ENCODE data around the gene PGPEP1.
"Not testable (repeated sequence)": the region's sequence is repeated elsewhere in the genome, so short reads cannot be mapped to it uniquely, and the experiment has no call there.

PGPEP1 gene

DNA sequence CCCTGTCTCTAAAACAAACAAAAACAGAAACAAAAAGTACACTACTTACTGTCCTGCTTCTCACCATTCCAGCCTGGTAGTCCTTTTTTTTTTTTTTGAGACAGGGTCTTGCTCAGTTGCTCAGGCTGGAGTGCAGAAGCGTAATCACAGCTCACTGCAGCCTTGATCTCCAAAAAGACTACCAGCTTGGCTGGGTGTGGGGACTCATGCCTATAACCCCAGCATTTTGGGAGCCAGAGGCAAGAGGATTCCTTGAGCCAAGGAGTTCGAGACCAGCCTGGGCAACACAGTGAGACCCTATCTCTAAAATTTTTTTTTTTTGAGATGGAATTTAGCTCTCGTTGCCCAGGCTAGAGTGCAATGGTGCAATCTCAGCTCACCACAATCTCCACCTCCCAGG lies 40.4 kb downstream of the PGPEP1 start:
- no peak for DNase-seq
- intact Hi-C loops (cut with DNase I) = no loop called here

DNA sequence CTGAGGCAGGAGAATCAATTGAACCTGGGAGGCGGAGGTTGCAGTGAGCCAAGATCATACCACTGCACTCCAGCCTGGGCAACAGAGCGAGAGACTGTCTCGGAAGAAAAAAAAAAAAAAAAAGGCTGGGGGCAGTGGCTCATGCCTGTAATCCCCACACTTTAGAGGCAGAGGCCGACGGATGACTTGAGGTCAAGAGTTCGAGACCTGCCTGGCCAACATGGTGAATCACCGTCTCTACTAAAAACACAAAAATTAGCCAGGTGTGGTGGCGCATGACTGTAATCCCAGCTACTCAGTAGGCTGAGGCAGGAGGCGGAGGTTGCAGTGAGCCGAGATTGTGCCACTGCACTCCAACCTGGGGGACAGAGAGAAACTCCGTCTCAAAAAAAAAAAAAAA lies 43.2 kb downstream of the PGPEP1 start:
- intact Hi-C loops (cut with DNase I); DNase-seq: not testable (repeated sequence)

DNA sequence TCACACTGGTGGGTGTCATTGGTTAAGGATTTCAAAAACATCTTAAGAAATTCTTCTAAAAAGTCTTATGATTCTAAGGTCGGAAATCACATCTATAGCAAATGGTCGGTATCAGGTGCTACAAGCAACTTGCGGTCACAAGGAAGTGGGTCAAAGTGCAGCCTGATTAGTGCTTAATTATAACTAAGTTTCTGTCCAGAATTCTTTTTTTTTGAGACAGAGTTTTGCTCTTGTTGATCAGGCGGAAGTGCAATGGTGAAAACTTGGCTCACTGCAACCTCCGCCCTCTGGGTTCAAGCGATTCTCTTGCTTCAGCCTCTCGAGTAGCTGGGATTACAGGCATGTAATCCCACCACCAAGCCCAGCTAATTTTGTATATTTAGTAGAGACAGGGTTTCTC lies 44.4 kb downstream of the PGPEP1 start:
- intact Hi-C loops (cut with DNase I) = no loop called here
- DNase-seq = no peak

DNA sequence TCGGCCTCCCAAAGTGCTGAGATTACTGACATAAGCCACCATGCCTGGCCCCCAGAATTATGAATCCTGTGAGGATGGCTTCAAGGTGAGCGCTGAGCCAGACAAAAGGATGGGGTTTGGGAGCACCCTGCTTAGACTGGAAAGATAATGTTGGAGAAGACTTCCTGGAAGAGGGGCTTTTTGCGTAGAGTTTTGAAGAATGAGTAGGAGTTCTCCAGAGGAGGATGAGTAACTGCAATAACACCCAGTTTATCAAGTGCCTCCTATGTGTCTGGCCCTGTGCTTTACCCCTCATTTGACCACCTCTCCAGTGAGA lies 44.9 kb downstream of the PGPEP1 start:
- intact Hi-C loops (cut with DNase I) = no loop called here
- DNase-seq = no peak

DNA sequence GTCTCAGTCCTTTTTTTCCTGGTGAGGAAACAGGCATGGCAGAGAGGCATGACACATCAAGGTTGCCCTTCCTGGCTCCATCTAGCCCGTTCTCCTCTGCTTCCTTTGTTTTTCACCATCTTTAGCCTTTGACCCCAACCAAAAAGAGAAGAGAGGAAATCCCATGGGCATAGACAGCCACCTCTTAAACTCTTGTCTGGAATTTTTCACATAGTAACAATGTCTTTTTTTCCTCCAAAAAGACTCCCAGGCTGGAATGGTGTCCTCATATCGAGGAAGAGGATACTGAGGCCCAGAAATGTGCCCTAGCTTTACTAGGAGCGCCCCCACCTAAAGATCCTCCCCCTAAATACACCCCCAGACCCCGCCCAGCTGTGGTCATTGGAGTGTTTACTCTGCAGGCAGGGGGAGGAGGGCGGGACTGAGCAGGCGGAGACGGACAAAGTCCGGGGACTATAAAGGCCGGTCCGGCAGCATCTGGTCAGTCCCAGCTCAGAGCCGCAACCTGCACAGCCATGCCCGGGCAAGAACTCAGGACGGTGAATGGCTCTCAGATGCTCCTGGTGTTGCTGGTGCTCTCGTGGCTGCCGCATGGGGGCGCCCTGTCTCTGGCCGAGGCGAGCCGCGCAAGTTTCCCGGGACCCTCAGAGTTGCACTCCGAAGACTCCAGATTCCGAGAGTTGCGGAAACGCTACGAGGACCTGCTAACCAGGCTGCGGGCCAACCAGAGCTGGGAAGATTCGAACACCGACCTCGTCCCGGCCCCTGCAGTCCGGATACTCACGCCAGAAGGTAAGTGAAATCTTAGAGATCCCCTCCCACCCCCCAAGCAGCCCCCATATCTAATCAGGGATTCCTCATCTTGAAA lies 45.5 kb downstream of the PGPEP1 start, which contains the start of gene GDF15:
TSS of gene GDF15 (plus strand) at position 484 of the 868 bp plus-strand sequence. CDS start at position 516, 32 bp downstream.
- intact Hi-C loops (cut with DNase I) = no loop called here
- peak in 13 of 42 donors; percentile 9 to 52 (median 27) for DNase-seq

DNA sequence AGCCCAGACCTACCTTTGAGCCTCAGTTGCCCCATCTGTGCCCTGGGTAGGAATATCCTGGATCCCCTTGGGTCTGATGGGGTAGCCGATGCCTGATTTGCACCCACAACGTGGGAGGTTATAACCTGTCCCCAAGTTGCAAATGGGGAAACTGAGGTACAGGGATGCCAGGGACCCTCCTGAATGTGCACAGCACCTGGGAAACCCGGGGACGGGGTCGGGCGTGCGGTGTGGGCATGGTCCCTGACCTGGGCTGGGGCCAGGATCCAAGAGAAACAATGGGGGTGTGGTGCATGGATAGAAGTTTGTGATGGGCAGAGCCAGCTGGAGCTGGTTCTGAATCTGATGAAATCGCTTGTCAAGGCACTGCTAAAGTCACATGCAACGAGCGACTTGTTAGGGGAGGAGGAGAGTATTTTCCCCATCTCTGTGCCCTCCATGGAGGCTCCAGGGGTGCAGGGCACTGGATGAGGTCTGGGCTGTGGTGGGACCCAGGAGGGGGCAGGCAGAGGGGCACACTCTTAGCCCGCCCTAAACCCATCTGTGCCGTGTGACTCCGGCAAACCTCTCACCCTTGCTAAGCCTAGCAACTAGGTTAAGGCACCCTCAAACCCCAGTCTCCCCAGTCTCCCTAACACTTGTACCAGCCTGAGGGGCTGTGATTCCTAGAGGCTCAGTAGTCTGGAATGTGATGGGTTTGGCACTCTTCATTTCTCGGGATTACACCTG lies 46.3 kb downstream of the PGPEP1 start:
- intact Hi-C loops (cut with DNase I) = no loop called here
- no peak for DNase-seq

DNA sequence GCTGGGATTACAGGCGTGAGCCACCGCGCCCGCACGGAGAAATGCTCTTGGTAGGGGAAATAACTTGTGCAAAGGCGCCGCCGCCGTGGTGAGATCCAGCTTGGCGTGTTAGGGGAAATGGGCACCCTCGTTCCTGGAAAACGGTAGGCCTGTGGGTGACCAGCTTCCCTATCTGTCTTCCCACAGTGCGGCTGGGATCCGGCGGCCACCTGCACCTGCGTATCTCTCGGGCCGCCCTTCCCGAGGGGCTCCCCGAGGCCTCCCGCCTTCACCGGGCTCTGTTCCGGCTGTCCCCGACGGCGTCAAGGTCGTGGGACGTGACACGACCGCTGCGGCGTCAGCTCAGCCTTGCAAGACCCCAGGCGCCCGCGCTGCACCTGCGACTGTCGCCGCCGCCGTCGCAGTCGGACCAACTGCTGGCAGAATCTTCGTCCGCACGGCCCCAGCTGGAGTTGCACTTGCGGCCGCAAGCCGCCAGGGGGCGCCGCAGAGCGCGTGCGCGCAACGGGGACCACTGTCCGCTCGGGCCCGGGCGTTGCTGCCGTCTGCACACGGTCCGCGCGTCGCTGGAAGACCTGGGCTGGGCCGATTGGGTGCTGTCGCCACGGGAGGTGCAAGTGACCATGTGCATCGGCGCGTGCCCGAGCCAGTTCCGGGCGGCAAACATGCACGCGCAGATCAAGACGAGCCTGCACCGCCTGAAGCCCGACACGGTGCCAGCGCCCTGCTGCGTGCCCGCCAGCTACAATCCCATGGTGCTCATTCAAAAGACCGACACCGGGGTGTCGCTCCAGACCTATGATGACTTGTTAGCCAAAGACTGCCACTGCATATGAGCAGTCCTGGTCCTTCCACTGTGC lies 47.9 kb downstream of the PGPEP1 start:
- intact Hi-C loops (cut with DNase I) = no loop called here
- DNase-seq = peak; percentile 29 to 92 (median 78)

DNA sequence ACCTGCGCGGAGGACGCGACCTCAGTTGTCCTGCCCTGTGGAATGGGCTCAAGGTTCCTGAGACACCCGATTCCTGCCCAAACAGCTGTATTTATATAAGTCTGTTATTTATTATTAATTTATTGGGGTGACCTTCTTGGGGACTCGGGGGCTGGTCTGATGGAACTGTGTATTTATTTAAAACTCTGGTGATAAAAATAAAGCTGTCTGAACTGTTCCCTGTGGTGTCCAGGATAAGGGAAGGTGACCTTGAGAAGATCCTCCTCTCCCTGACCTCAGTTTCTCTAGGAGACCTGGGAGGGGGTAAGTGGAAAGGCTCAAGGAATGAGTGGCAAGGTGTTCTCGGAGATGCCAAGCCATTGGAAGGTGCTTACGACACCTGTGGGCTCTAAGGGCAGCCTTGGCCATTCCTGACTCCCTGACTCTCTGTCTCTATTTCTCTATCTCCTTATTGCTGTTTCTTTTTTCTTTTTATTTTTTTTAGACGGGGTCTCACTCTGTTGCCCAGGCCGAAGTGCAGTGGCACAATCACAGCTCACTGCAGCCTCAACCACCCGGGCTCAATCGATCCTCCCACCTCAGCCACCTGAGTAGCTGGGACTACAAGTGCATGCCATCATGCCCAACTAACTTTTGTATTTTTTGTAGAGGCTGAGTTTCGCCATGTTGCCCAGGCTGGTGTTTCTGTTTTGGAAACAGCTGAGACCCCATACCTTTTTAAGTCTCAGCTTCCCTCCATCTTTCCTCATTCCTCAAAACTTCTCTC lies 48.7 kb downstream of the PGPEP1 start:
- DNase-seq = no peak
- intact Hi-C loops (cut with DNase I) = no loop called here

DNA sequence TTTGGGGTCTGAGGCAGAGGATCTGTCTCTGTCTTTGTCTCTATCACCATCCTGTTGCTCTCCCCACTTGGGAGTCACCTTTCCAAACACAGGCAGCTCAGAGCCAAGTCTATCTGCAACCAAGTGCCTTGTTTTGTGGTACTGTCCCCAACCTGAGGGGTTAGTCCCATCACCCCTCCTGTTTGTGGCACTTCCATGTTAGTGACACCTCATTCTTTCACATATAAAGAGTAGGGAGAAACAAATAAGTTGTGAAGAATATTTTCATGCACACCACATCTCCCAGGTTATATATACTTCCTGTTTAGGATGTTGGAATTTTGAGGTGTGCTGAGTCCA lies 49.3 kb downstream of the PGPEP1 start:
- intact Hi-C loops (cut with DNase I) = no loop called here
- no peak for DNase-seq

DNA sequence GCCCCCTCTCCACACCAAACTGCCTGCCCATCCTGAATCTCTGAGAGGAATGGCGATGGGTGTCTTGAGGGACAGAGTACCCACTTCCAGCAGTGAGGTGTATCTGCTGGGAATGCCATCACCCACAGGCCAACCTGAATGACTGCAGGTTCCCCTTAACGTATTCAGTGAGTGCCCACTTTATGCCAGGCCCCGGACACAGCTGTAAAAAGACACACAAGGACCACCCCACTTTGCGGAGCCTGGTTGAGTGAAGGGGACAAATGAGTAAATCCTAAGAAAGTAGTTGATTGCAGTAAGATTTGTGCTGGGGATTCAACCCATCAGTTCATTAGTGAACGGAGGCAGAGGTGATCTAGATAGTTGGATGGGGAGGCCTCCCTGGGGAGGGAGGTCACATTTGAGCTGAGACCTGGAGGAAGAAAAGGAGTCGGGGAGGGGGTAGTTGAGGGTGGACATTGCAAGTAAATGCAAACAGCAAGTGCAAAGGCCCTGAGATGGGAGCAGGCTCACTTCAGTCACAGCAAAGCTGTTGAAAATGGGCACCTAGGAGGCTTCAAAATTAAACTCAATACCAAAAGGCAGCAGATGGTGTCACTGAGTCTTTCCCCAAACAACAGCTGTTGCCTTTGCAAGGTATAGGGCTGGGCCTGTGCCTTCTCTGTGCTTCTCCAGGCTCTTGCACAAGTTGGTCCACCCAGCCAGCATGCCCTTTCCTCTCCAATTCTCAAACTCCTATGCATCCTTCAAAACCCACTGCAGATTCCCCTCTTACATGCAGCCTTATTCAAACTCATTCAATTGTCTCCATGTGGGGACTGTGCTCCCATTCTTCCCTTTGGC lies 49.9 kb downstream of the PGPEP1 start:
- intact Hi-C loops (cut with DNase I) = no loop called here
- no peak for DNase-seq

DNA sequence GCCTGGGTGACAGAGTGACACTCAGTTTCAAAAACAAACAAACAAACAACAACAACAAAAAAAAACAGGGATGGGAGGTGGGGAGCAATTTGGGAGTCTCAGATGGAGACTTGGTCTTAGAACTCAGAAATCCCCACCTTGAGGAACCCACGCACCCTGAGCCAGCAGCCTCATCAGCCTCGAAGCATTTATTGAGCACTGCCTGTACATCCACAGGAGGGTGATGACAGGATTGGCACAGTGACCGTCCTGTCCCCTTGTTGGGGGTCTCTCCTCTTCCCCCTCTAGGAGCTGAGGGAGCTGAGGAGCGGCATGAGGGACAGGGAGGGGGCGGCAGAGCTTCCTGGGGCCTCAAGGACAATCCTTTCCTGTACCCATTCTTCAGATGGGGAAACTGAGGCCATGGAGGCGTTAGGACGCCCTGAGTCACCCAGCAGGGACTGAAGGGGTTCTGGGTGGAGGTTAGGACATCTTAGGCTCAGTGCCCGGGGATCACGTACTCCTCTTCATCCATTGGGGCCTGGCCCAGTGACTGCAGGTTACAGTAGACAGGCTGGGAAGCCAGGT lies 51.2 kb downstream of the PGPEP1 start:
- intact Hi-C loops (cut with DNase I) = no loop called here

DNA sequence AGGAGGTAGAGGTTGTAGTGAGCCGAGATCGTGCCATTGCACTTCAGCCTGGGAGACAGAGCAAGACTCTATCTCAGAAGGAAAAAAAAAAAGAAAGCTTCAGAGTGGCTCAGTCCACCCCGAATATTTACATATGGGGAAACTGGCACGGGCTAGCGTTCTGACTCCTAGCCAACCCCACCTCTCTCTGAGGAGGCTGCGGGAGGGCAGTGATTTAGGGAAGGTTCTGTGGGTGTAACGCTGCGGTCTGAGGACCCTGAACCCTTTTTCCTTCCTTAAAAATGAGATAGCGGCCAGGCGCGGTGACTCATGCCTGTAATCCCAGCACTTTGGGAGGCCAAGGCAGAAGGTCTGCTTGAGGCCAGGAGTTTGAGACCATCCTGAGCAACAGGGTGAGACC lies 52.0 kb downstream of the PGPEP1 start:
- peak in 14 of 42 donors; percentile 17 to 68 (median 36) for DNase-seq
- intact Hi-C loops (cut with DNase I) = no loop called here

More for the DNA sequence above, 51.2 kb downstream of the PGPEP1 start:
- no peak for DNase-seq

DNA sequence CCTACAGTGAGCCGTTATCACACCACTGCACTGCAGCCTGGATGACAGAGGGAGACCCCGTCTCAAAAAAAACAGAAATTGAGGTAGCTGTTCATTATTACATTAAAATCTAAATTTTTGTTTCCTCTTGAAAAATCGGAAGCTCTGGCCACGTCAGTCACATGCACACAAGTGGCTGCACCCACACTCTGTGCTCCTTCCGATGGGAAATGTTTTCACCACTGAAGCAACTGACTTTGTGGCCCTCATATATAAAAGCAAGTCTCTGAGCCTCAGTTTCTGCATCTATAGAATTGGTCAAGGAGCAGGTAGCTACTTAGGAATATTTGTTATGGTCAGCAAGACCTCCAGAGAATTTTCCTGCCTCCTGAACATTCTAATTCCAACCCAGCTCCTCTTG lies 52.5 kb downstream of the PGPEP1 start:
- no peak for DNase-seq
- intact Hi-C loops (cut with DNase I) = no loop called here

DNA sequence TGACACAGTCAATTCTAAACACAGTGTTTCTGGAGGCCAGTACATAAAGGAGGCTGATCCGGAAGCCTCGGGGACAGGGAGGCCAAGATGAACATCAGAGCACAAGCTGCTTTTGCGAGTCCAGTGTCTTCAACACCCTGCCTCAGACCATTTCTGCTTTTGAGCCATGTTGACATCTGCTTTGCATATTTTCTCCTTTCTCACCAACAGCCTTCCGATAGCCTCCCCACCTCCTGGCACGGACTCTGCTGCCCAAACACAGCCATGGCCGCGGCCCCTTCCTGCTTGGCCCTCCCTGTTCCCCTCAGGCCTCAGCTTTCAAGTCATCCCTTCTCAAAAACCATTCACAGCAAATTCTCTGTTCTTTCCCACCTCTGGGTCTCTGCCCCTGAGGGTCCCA lies 53.4 kb downstream of the PGPEP1 start:
- intact Hi-C loops (cut with DNase I) = no loop called here
- peak in 10 of 42 donors; percentile 19 to 57 (median 33) for DNase-seq

DNA sequence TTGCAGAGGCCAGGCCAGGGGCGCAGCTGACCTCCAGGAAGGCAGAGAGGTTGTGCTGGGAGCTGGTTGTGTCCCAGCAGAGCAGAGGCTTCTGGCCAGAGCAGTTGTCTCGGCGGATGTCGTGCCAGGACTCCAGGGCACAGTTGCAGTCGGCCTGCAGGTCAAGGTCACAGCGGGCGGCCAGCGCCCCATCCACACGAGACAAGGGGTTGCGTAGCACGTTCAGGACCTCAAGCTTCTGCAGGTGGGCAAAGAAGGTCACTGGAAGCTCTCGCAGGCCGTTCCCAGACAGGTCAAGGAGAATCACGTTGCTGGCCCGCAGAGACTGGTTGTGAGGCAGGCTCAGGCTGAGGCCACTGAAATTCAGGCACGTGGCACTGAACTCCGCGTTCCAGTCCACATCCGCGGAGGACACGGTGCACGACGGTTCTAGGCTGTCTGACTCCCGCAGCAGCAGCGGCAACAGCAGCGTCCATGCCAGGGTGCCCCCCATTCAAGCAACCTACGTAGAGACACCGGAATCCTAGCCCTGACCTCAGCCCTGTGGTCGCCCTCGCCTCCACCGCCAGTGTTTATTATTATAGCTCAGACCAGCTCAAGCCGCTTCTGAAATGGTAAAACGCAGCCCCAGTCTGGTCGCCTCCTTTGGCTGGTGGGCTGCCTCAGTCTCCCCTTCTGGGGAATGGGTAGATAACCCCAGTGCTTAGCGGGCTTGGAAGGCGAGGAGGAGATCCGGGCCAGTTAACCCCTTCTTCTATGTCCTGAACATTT lies 56.3 kb downstream of the PGPEP1 start:
- no peak for DNase-seq
- intact Hi-C loops (cut with DNase I) = no loop called here

DNA sequence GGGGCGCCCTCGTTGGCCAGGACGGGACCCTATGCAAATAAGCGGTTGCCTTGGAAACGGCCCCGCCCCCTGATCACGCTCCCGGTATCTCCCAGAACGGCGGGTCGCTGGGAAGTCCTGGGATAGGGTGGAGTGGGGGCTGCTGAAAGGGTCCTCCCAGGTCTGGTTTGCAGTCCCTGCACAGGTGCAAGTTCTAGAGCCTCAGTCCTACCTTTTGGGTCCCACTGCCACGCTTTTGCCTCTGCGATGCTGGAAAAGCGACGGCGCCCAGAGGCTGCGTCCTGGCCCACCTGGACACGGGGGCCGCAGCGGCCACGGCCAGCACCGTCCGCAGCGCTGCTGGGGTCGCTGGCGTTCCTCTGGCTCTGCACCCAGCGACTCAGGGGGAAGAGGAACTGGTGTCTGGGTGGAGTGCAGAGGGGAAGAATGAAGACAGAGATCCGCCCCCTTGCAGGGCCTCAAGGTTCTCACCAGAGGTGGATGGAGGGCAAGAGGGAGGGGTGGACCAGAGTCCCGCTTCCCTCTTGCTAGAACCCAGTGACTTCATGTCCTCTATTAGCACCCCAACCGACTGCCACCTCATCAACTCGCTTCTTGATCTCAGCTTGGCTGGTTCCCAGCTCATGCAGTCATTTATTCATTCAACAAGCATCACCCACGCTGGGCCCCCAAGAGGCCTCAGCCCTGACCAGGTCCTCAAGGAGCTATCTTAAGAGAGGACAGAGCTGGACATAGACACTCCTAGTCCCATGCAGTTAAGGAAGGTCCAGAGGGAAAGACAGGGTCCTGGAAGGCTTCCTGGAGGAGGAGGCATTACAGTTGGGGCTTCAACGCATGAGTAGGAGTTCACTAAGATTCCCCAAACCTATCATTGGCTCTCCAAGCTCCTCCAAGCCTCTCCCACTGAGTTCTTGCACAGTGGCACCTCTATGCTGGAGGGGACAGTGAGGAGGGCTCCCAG lies 57.1 kb downstream of the PGPEP1 start, which contains the start of gene LRRC25:
TSS of gene LRRC25 (minus strand) at position 381 of the 961 bp plus-strand sequence. CDS start 659 bp downstream, outside the sequence.
- intact Hi-C loops (cut with DNase I) = no loop called here

More for the DNA sequence above, 57.1 kb downstream of the PGPEP1 start, which contains the start of gene LRRC25:
- peak in 20 of 42 donors; percentile 25 to 66 (median 39) for DNase-seq
